HAP-1 (cell line): ENCODE measurements around the gene NEK4.
A peak's percentile ranks its signal among the peaks of the same experiment; 100 is the strongest.

Source experiments
- DNase-seq, 2 experiments: peaks; one replicate each; pipeline ENCODE4 v3.0.0-alpha.2; 2016 to 2020; ENCODE audit warnings: low spot score in 2 of 2
- H3K27me3 ChIP-seq: fragments of 250-450 bp; sonication (Bioruptor Pico); 2 replicates; pipeline ENCODE4 v1.5.1; 2020; ENCODE audit warnings: low read depth, mild to moderate bottlenecking, moderate library complexity
- H3K36me3 ChIP-seq: fragments of 250-450 bp; sonication (Bioruptor Pico); replicated peaks from 2 replicates; pipeline ENCODE4 v1.5.1; 2020; ENCODE audit warnings: mild to moderate bottlenecking
- H3K4me1 ChIP-seq: fragments of 250-450 bp; sonication (Bioruptor Pico); 2 replicates; pipeline ENCODE4 v1.5.1; 2020; ENCODE audit warnings: mild to moderate bottlenecking
- H3K4me3 ChIP-seq: fragments of 250-450 bp; sonication (Bioruptor Pico); 2 replicates; pipeline ENCODE4 v1.5.1; 2020; ENCODE audit warnings: mild to moderate bottlenecking, moderate library complexity
- H3K9me3 ChIP-seq: fragments of 250-450 bp; sonication (Bioruptor Pico); 2 replicates; pipeline ENCODE4 v1.5.1; 2020; ENCODE audit warnings: mild to moderate bottlenecking, moderate library complexity
- in situ Hi-C: fragments of 300-500 bp; cut with MboI; formaldehyde crosslinking; loops from 3 replicates; pipeline ENCODE4 v1.14.3; 2020; ENCODE audit warnings: low sequenced_read_pairs, inconsistent platforms, mixed read lengths

NEK4 gene

DNA sequence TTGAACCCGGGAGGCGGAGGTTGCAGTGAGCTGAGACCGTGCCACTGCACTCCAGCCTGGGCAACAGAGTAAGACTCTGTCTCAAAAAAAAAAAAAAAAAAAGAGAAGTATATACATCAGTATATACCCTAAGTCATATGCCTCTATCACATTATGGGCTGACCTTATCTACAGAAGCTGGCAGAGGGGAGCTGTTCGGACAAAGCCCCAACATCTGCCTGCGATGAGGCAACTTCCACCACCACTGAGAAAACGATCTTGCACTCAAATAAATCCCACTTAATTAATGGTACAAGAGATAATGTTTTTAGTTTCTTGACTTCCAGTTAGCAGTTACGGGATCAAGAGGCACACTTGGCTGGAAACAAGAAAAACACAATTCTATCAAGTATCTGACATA is 67.4 kb downstream of the NEK4 start:
- H3K4me3 ChIP-seq = no peak overlapping the region

DNA sequence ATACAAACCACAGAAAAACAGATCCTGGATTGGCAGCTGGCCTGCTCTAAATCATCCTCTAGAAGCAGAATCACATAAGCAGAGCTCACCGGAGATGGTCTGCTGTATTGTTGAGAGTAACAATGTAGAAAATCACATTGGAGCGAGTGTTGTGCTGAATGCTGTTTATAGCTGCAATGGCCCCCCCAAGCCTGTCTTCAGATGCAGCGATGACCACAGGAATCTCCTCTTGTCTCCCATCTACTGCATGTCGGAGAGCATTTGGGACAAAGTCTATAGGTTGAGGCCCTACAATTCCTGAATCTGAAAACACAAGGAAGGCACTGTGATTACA is 73.1 kb downstream of the NEK4 start:
- Histone ChIP-seq H3K27me3 (no peaks in the 10 kb centered on the region), H3K9me3 (no peaks in the 10 kb centered on the region), H3K4me3 (no peak overlapping the region), H3K4me1 (no peaks in the 10 kb centered on the region), H3K36me3 (peaks cover 54% of the 10 kb centered on the region)
- in situ Hi-C loops = loop anchor here (25.0 kb wide), 1 partner anchor 435 kb away; no protein-coding TSS in a partner anchor
- no peak for DNase-seq

More for the DNA sequence above, 67.4 kb downstream of the NEK4 start:
- Histone ChIP-seq H3K4me1 (peaks cover 21% of the 10 kb centered on the region), H3K36me3 (peaks cover 14% of the 10 kb centered on the region), H3K9me3 (no peaks in the 10 kb centered on the region), H3K27me3 (no peaks in the 10 kb centered on the region)
- in situ Hi-C loops = no loop called here
- no peak for DNase-seq

DNA sequence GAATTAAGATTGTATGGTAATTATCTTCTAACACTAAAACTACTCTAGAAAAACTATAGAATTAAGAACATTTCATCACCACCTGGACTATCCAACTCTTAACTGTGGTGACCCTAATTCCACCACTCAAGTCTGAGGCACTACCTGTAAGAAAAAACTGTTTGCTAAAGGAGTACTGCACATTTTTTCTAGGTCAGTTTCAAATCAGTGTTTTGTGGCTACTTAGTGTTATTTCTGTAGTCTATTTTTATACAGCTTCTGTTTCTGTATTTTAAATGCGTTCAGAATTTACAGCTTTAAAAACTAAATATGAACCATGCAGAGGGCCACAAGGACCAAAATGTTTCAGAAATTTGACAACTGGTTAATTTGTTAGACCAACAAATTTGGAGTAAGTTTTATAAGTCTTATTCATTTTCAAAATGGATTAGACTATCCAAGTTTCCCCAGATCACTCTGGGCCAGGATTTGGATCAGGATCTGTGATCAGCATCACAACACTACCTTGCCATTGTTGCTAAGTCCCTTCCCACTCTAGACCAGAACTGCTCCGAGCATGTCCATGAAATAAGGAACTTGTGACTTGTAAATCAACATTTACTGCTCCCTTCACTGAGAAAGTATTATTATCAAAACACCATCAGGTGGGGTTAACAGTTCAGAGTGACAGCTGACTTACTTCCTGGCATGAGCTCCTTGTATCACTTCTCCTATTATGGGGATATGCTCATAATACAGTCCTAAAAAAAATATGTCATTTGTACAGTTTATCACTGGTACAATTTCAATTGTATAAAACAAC is 73.7 kb downstream of the NEK4 start:
- Histone ChIP-seq H3K27me3 (no peaks in the 10 kb centered on the region), H3K4me1 (no peaks in the 10 kb centered on the region), H3K4me3 (no peak overlapping the region), H3K36me3 (peaks cover 58% of the 10 kb centered on the region), H3K9me3 (no peaks in the 10 kb centered on the region)
- no peak for DNase-seq
- in situ Hi-C loops = loop anchor here (25.0 kb wide), 1 partner anchor 435 kb away; no protein-coding TSS in a partner anchor

DNA sequence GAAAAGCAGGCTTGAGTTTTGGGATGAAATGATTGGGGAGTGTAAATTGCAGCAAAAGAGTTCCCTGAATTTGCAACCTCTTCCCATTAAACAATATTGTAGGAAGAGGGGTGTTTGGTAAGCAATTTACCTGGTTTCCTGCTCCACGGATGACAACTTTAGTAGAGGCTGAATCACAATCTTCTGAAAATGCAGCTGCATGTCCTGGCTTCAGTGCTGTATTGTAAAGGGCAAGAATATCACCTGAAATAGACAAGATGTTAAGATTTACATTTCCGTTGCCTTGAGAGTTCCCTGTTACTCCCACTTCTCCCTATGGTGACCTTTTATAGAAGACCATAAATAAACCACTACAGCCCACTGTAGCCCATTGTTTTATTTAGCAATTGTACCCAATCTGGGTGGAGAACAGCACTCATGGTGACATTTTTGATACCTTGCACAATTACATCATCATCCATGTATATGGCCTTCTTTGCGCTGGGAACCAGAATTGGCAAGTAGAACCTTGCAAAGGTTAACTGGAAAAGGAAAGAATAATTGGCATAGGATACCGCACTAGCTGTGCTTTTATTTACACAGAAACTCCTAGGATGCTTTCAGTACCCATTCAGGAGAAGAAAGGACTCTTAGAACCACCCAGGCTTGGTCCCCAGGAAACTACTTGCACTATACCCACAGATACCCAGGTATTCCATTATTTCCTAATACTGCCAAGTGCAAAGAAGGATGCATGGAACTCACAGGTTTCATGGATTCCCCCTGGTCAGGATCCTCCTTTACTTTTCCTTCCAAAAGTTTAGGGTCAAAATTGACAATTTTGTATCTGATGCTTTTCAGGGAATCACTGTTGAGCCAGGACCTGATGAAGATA is 74.7 kb downstream of the NEK4 start:
- no peak for DNase-seq
- H3K36me3 ChIP-seq = peaks cover 68% of the 10 kb centered on the region
- no peaks in the 10 kb centered on the region for H3K27me3 ChIP-seq
- H3K4me3 ChIP-seq = no peak overlapping the region
- no peaks in the 10 kb centered on the region for H3K9me3 ChIP-seq
- no peaks in the 10 kb centered on the region for H3K4me1 ChIP-seq
- in situ Hi-C loops = loop anchor here (25.0 kb wide), 1 partner anchor 434 kb away; no protein-coding TSS in a partner anchor

DNA sequence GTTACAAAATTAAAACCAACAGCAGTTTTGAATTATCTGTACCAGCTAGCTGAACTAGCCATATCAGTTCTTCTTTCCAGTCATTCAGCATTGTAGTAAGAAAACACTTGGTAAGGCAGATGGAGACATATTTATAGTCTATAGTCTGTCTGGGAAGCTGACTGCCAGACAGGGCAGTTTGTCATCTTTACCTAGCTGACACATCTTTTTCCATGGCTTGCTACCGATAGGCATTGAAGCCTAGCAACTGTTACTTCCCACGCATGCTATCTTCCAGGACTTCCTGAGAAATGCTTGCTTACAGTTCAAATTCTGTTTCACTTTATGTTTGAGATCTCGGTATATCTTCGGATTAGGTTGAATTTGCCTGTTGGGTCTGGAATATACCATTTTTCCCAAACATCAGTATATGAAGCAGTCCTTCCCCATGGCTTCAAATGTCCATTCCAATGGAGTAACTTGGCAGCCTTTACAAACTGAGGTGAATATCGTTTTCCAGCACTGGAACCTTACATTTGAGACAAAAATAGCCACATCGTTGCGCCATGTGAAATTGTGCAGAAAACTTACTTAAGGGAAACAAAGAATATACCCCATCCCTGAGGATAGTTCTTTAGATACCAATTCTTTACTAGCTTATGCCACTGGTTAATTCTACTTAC is 76.1 kb downstream of the NEK4 start:
- no peaks in the 10 kb centered on the region for H3K9me3 ChIP-seq
- no peaks in the 10 kb centered on the region for H3K4me1 ChIP-seq
- in situ Hi-C loops = loop anchor here (25.0 kb wide), 1 partner anchor 432 kb away; no protein-coding TSS in a partner anchor
- no peak for DNase-seq
- H3K27me3 ChIP-seq = no peaks in the 10 kb centered on the region
- peaks cover 82% of the 10 kb centered on the region for H3K36me3 ChIP-seq
- H3K4me3 ChIP-seq = no peak overlapping the region

DNA sequence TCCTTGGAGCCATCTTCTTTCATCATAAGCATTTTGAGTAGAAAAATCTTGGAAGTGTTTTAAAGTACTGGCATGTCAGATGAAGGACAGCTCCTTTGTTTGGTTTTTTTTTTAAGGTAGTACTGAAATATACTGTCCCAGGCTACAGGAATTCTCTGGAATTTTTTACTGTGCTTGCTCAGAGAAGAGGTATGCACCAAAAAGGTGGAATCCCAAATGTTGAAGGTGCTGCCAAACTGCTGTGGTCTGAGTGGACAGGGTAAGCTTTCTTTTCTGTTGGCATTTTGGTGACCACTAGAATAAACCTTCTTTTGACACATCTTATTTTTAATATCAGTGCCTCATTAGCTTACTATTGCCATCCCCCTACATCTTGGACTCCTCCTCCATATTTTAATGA is 77.7 kb downstream of the NEK4 start:
- no peaks in the 10 kb centered on the region for H3K27me3 ChIP-seq
- H3K4me1 ChIP-seq = peaks cover under 1% of the 10 kb centered on the region; the same call in 1 of the 2 replicates
- no peaks in the 10 kb centered on the region for H3K9me3 ChIP-seq
- no peak overlapping the region for H3K4me3 ChIP-seq
- DNase-seq = no peak
- peaks cover 96% of the 10 kb centered on the region for H3K36me3 ChIP-seq
- in situ Hi-C loops = loop anchor here (25.0 kb wide), 1 partner anchor 431 kb away; no protein-coding TSS in a partner anchor

DNA sequence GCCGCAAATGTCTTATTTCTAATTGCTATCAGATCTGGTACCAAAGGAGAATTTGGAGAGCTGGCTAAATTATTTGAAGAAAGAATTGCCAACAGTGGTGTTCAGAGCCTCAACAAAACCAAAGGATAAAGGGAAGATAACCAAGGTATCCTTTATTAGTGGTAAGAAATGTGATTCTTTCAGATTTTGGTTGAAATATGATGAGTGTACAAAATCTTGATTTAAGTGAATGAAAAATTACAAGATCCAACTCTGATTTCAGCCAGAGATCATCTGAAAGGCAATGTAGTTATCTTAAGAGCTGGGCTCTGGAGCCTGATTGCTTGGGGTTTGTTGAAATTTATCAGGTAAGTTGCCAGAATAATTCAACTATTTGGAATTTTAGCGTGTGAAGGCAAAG is 80.2 kb downstream of the NEK4 start:
- no peak for DNase-seq
- Histone ChIP-seq H3K4me3 (no peak overlapping the region), H3K27me3 (no peaks in the 10 kb centered on the region), H3K36me3 (peaks cover 96% of the 10 kb centered on the region), H3K9me3 (no peaks in the 10 kb centered on the region), H3K4me1 (peaks cover 8% of the 10 kb centered on the region)
- in situ Hi-C loops = loop anchor here (25.0 kb wide), 1 partner anchor 428 kb away; no protein-coding TSS in a partner anchor

DNA sequence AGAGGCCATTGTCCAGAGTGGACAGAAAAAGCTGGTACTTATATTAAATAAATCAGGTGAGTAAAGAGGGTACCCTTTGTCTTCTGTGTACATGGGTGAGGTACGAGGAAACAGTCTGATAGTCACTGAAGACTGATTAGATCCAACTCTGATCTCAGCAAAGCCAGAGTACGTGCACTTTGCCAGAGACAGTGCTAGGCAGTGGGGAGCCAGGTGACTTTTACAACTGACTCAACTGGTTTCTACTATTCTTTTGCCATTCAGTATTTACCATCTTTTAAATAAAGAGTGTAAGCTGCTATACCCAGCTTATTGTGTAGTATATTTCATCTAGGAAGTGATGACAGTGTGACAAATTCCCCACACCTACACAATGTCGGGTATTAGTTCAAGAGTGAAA is 81.6 kb downstream of the NEK4 start:
- Histone ChIP-seq H3K4me3 (no peak overlapping the region), H3K27me3 (no peaks in the 10 kb centered on the region), H3K9me3 (no peaks in the 10 kb centered on the region), H3K4me1 (peaks cover 14% of the 10 kb centered on the region), H3K36me3 (peaks cover 82% of the 10 kb centered on the region)
- in situ Hi-C loops = loop anchor here (10.0 to 25.0 kb wide), 2 partner anchors 154 to 427 kb away; partner anchors contain the start of genes NT5DC2 and UQCC5
- DNase-seq = no peak

DNA sequence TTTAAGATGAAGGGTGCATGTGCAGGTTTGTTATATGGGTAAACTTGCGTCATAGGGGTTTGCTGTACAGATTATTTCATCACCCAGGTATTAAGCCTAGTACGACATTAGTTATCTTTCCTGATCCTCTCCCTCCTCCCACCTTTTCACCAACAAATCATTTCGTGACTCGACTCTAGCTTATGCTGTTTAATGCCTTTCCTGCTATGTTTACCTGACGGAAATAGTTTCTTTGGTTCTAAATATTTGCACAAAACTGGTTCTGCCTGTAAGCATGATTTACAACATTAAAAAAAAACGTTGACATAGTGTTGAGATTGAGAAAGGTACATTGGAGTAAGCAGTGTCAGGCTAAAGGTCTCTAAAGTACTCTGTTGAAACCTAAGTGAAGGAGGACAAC is 82.5 kb downstream of the NEK4 start:
- Histone ChIP-seq H3K4me1 (peaks cover 15% of the 10 kb centered on the region), H3K27me3 (no peaks in the 10 kb centered on the region), H3K36me3 (peaks cover 73% of the 10 kb centered on the region), H3K9me3 (no peaks in the 10 kb centered on the region), H3K4me3 (no peak overlapping the region)
- no peak for DNase-seq
- in situ Hi-C loops = loop anchor here (10.0 to 25.0 kb wide), 2 partner anchors 153 to 426 kb away; partner anchors contain the start of genes NT5DC2 and UQCC5

DNA sequence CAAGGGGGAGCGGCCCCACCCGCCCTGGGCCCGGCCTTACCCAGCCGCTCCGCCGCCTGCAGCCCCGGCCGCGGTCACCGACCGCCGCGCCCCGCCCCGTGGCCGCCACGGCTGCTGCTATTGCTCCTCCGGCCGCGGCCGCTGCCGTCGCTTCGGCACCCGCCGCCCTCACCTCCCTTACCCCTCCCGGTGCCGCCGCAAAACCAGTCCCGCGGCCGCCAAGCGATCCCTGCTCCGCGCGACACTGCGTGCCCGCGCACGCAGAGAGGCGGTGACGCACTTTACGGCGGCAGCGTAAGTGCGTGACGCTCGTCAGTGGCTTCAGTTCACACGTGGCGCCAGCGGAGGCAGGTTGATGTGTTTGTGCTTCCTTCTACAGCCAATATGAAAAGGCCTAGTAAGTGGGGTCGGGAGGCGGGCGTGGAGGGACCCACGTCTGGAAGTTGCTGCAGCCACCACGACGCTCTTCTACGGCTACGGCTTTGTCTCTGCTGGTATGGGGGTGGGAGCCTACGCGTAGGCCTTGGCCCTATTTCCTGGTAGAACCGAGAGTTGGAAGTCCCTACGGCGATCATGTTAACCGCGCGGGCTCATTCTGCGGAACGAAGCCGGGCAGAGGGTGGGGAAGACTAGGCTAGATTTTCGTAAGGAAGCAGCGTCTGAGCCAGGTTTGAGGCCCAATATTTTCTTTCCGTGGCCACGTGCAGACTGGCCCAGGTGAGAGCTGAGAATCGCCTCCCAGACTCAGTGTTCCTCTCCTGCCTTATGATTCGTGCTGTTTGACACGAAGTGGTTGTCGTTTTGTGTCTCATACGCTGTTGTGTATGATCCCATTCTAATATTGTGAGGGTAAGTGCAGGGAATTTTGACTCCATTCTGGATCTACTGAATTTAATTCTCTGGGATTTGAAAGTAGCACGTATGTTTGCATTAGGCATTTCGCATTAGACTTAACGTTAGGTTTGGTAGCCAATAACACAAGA is 84.7 kb downstream of the NEK4 start, which contains the start of the genes GNL3 and PBRM1:
GNL3 (plus strand) TSS at position 324 of the 983 bp plus-strand sequence; CDS start at position 385, 61 bp downstream.
PBRM1 (minus strand) TSS at position 205 of the 983 bp plus-strand sequence.
- peak; percentile 93 to 94 for DNase-seq
- in situ Hi-C loops = loop anchor here (10.0 to 25.0 kb wide), 2 partner anchors 151 to 424 kb away; partner anchors contain the start of genes NT5DC2 and UQCC5
- H3K9me3 ChIP-seq = no peaks in the 10 kb centered on the region
- peaks cover 17% of the 10 kb centered on the region for H3K4me1 ChIP-seq
- H3K36me3 ChIP-seq = peaks cover 51% of the 10 kb centered on the region
- H3K4me3 ChIP-seq = peak within 1 kb of the TSS; percentile 91
- H3K27me3 ChIP-seq = no peaks in the 10 kb centered on the region

DNA sequence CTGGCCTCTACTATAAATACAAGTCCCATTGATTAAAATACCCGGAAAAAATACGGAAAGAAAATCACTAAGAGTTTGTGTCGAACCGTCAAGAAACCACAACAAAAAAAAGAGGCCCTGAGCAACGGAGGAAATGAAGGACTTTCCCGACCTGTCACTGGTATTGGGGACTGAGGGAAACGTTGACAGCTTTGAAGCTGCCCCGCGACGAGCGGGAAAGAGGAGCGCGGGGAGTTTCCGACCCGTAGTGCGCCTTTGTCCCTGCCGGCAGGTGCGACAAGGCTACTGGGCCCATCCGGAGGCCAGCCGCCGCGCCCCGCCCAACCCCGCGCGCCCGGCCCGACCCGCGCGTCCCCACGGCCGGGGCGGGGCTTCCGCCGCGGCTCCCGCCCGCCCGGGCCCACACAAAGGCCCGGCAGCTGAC is 85.4 kb downstream of the NEK4 start:
- H3K9me3 ChIP-seq = no peaks in the 10 kb centered on the region
- in situ Hi-C loops = loop anchor here (10.0 to 25.0 kb wide), 2 partner anchors 150 to 423 kb away; partner anchors contain the start of genes NT5DC2 and UQCC5
- no peaks in the 10 kb centered on the region for H3K27me3 ChIP-seq
- peak; percentile 79 to 89 for DNase-seq
- H3K4me1 ChIP-seq = peaks cover 17% of the 10 kb centered on the region
- H3K36me3 ChIP-seq = peaks cover 44% of the 10 kb centered on the region
- H3K4me3 ChIP-seq = peak overlapping the region; percentile 58

DNA sequence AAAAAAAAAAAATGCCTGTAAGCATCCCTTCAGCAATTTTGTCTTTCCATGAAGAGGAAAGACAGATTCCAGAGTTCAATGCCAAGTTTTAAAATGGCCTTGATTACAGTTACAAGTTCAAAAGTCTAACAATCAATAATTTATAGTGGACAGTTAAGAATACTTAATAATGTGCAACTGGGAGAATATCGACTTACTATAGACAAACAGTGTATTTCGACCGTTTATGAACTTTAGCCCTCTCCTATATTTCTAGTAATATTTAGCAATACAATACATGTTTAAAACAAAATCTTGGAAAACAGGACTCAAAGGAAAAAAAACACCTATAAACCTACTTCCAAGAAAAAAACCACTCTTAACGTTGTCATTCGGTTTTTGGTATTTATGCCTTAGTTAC is 86.6 kb downstream of the NEK4 start:
- H3K27me3 ChIP-seq = no peaks in the 10 kb centered on the region
- in situ Hi-C loops = loop anchor here (10.0 to 25.0 kb wide), 2 partner anchors 149 to 422 kb away; partner anchors contain the start of genes NT5DC2 and UQCC5
- peaks cover 17% of the 10 kb centered on the region for H3K4me1 ChIP-seq
- no peaks in the 10 kb centered on the region for H3K9me3 ChIP-seq
- H3K4me3 ChIP-seq = no peak overlapping the region
- no peak for DNase-seq
- peaks cover 37% of the 10 kb centered on the region for H3K36me3 ChIP-seq
